Stimulated activated CD4-positive, alpha-beta T cell treated with anti-CD3 and anti-CD28 coated beads, Interleukin-12 subunit alpha, Interleukin-12 subunit beta, amount 100 ng/mL, for 4 hours (primary cell): ENCODE measurements around the gene GPATCH4.
"Not testable (repeated sequence)": the region's sequence is repeated elsewhere in the genome, so short reads cannot be mapped to it uniquely, and the experiment has no call there.

ENCODE experiments used
- DNase-seq: peaks from one replicate; pipeline ENCODE4 v3.0.0-alpha.2; 2020

Gene GPATCH4

DNA sequence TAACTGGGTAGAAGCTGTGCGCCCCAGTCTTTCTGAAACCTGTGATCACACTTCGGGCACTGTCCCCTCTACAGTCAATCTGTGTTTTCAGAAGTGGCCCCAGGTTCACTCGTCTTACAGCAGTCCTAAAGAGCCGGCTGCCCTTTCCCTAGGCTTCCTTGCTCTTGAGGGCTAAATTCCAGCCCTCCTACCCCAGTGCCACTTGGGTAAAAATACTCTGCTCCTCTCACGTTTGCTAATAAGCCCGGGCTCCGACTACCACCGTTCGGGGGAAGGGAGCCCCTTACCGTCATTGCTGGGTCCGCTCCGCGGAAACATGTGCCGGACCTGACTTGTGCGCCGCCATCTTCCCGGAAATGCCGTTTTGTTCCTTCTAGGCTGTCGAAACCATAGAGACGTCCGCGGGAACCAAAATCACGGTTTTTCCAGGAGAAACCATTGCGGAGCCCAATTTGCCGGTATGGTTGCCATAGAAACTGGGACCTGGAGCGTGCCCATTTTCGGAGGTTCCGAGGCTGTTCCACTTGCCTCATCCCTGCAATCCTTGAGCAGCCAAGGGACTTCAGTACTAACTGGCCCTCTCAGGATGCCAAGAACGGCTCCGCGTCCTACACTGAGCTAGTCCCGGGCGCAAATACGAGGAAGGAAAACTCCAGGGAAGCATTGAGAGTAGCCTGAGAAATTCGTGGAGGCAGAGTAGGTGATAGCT, at the start of gene GPATCH4:
TSS of gene GPATCH4 (minus strand) at position 358 of the 709 bp plus-strand sequence.
- peak; percentile 70 for DNase-seq

DNA sequence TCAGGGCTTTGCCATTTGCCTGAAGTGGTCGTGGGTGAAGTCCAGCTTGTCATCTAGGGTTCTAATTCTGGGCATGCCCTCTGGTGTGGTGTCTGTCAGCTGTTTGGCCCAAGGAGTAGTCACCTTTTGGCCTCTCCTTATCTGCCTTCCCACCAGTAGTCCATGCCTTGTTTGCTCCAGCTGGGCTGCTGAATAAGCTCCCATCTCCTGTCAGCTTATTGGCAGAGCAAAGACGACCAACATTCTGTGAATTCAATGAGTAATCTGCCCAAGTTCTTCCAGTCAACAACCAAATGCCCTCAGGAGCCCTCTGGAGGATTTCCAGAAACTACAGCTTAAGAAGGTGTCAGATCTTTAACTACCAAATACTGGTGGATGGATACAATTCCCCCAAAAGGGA, 47.7 kb upstream of the GPATCH4 start:
- no peak for DNase-seq

DNA sequence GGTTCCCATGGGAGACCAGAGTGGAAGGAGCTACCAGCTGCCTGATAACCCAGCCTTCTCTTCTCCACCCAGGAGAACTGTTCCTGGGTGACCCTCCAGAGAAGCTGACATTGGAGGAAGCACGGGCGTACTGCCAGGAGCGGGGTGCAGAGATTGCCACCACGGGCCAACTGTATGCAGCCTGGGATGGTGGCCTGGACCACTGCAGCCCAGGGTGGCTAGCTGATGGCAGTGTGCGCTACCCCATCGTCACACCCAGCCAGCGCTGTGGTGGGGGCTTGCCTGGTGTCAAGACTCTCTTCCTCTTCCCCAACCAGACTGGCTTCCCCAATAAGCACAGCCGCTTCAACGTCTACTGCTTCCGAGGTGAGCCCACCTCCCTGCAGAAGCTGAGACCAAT, 47.2 kb upstream of the GPATCH4 start:
- DNase-seq = no peak

DNA sequence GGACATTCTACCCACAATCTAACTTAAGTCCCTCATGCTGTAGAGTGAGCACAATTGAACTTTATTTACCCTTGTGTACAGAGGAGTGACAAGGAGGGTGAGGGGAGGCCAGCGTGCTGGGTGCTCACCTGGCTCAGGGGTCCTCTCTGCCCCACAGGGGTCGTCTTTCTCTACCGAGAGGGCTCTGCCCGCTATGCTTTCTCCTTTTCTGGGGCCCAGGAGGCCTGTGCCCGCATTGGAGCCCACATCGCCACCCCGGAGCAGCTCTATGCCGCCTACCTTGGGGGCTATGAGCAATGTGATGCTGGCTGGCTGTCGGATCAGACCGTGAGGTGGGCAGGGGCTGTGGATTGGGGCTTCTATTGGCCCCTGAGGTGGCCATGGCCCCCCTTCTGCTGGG, 46.1 kb upstream of the GPATCH4 start:
- no peak for DNase-seq

DNA sequence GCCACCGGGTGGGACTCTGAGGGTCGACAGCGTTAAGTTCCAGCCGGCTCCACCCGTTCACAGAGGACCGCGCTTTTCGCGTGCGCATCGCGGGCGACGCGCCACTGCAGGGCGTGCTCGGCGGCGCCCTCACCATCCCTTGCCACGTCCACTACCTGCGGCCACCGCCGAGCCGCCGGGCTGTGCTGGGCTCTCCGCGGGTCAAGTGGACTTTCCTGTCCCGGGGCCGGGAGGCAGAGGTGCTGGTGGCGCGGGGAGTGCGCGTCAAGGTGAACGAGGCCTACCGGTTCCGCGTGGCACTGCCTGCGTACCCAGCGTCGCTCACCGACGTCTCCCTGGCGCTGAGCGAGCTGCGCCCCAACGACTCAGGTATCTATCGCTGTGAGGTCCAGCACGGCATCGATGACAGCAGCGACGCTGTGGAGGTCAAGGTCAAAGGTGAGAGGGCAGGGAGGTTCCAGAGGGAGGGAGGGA, 45.5 kb upstream of the GPATCH4 start:
- DNase-seq = no peak

DNA sequence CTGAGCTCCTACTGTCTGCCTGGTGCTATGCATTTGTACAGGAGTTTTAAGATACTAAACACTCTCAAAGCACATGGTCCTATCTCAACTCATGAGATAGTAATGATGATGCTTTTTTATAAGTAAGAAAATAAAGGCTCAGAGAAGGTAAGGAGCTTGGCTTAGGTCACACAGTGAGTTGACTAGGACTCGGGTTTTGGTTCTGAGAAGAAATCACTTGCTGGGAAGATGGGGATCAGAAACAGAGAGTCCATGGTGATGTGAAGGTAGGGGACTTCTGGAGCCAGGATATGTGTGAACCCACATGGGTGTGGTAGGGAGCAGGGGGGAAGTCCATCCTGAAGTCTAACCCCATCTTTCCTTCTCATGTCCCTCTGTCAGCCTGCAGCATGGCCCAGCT, 44.4 kb upstream of the GPATCH4 start:
- no peak for DNase-seq

DNA sequence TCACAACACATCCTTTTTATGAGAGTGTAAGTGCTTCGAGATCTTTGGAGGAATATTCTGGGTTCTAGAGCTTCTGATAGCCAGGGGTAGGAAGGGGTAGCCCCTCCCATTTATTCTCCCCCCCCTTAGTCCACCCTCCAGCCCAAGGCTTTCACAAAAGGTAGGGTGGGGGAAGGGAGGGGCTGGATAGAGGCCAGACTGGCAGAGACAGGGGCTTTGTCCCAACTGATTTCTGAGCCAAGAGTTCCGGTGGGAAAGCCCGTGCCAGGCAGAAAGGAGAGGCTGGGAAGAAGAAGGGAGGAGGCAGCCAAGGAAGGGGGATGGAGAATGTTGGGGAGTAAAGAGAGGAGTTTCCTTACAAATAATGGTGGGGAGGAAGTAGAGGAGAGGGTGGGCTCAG, 43.8 kb upstream of the GPATCH4 start:
- DNase-seq = no peak

DNA sequence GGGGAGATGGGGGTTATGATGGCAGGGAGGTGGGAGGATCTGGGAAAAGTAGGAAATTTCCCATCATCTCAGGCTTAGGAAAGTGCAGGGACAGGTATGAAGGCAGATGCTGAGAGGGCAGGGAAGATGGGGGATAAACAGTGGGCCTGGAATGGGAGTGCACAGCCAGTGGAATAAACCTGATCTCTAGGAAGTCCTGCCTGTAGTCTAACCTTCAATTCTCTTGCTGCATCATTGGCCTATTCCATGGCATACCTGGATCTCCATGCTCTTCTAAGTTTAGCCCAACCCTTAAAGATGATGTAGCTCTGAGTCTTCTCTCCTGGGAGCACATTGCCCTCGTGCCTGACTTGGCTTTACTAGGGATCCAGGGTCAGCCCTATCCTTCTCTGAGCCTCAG, 43.4 kb upstream of the GPATCH4 start:
- no peak for DNase-seq

DNA sequence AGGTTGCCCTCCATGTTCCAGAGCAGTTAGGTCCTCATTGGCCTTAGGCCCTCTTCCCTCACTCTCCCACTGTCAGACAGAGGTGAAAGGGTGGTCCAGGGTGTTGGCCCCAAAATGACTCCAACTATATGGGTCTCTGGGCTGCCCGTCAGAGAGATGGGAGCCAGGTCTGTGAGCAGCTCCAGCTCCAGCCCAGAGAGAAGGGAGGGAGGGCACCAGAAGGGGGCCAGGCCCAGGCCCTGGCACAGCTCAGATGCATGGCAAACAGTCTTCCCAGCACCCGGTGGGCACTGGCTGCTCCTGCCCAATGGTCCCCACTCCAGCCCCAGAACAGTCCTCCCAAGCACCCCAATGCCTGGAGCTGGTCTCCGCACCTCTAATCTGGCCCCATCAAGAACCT, 42.9 kb upstream of the GPATCH4 start:
- DNase-seq = no peak

DNA sequence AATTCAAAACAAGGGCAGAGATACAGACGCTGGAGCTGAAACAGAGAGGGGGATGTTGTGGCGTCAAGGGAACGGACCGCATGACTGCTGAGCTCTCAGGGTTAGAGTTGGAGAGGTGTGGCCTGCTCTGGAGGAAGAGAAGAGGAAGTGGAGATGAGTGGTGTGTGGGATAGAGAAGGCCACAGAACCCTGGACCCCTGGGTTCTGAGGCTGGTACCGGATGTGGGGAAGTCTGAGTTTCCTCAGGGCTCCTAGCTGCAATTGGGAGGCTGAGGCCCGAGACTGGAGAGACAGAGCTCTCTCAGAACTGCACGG, 42.5 kb upstream of the GPATCH4 start:
- no peak for DNase-seq

DNA sequence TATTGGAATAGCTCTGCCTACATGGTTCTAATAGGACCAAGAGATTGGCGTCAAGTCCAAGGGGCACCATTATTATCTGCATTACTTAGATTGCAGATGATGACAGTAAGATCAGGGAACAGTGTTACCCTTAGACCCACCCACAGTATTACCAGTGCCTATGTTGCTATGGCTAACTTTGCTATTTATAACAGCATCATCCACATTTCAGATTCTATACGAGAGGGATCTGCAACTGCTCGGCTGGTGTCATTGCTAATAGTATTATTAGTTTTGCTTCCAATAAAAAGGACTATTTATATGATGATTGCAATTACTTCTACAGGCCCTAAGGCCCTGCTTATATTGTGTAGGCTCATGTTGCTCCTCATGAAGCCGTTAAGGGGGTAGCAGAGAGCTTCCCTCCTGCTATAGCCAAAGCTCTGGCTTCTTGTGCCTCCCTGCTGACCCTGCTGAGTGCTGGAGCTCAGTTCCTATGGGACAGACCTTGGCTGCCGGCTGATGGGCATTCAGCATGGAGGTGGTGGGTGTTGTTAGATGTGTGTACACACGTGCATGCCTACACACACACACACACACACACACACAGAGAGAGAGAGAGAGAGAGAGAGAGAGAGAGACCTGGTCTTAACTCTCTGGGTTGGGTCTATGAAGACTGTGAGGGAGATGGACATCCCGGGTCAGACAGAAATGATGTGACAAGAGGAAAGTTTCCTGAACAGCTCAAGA, 41.9 kb upstream of the GPATCH4 start:
- no peak for DNase-seq

DNA sequence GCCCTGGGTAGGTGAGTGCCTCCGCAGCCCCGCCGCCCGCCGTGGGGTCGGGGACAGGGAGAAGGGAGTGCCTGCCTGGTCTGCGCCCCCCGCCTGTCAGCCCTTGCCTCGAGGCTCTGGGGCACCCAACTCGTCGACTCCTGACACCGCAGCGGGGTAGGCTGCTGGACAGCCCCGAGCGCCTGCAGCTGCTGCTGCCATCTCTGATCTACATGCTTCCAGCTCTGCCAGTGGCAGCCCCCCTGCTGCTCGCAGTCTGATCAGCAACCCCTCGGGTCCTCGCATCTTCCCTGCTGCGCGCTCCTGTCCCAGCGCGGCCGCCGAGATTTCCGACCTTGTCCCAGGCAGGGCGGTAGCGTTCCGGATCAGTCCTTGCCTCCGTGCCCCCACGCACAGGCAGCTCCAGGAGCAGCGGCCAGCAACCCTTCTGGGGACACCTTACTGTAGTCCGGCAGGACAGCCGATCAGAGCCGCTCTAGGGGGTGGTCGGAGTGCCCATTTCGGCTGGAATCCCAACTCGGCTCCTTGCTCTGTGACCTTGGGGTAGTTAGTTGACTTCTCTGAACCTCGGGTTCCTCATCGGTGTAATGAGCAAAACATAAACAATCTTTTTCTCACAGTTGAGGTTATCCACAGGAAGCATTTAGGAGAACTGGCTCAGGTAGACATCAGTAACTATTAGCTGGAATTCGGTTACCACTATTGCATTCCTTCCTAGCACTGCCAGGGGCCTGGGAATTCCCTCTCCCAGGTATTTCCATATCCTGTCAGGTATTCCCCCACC, 41.2 kb upstream of the GPATCH4 start:
- DNase-seq = no peak

DNA sequence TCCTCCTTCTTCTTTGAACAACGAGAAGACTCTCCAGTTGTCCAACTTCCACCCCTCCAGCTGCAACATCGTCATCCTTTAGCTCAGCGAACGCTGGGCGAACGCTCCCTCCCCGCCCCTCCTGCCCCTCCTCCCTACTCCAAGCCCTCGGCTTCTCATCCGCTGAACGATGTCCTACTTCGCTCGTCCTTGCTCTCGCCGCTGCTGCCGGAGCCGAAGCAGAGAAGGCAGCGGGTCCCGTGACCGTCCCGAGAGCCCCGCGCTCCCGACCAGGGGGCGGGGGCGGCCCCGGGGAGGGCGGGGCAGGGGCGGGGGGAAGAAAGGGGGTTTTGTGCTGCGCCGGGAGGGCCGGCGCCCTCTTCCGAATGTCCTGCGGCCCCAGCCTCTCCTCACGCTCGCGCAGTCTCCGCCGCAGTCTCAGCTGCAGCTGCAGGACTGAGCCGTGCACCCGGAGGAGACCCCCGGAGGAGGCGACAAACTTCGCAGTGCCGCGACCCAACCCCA, 40.5 kb upstream of the GPATCH4 start, which contains the start of gene BCAN:
TSS of gene BCAN (plus strand) at position 357 of the 504 bp plus-strand sequence. CDS start 3,938 bp downstream, outside the sequence.
- DNase-seq = no peak

DNA sequence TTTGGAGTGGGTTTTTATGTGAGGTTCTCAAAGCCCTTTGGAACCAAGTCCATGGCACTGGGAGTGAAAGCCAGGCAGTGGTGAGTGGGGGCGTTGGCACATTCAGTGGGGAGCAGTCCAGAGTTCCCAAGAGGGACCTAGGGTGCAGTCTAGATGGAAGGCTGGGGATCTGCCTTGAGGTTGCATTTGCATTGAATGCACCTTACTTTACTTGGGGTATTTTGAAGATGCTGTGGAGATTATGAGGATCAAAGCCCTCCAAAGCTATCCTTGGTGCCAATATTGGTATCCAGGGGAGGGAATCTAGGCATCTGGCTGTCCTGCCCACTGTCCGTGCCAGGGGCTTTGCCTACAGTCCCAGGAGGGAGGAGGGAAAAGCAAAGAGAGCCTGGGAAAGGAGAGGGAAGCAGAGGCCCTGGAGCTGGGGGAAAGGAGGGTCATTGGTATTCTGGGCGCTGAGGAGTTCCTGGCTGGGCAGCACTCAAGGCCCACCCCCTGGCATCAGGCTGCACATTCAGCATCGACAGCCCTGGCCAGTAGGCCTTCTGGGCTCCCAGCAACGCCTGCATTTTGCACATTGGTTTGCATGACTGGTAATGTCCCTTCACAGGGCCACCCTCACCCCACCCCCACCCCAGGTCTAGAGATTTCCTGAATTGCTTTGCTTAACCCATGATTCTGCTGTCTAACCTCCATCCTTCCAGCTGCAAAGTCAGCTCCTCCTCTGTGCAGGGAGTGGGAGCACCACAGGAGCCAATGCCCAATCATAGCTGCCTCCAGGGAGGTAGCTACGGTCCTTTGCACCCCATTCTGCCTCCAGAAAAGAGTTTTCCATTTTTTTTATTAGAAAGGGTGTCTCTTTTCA, 39.8 kb upstream of the GPATCH4 start:
- no peak for DNase-seq

DNA sequence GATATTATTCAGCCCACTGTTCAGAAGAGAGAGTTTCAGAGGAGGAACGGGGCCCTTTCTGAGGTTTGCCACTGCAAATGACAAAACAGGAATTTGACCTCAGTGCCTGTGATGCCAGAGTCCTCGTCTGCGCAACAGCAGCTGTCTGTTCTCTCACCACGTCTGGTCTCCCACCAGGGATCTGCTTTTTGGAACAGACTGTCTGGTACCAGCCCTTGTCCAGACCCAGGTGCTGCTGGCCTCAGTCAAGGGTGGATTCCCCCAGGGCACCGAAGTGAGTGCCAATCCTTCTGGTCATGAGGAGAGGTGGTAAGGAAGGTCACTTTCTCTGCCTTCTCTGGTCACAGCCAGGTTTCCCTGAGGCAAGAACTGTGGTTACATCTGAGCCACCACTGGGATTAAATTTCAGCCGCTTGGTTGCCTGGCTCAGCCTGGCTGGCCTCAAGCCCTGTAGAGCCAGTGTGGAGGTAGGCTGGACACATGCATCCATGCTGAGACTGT, 38.4 kb upstream of the GPATCH4 start:
- no peak for DNase-seq

DNA sequence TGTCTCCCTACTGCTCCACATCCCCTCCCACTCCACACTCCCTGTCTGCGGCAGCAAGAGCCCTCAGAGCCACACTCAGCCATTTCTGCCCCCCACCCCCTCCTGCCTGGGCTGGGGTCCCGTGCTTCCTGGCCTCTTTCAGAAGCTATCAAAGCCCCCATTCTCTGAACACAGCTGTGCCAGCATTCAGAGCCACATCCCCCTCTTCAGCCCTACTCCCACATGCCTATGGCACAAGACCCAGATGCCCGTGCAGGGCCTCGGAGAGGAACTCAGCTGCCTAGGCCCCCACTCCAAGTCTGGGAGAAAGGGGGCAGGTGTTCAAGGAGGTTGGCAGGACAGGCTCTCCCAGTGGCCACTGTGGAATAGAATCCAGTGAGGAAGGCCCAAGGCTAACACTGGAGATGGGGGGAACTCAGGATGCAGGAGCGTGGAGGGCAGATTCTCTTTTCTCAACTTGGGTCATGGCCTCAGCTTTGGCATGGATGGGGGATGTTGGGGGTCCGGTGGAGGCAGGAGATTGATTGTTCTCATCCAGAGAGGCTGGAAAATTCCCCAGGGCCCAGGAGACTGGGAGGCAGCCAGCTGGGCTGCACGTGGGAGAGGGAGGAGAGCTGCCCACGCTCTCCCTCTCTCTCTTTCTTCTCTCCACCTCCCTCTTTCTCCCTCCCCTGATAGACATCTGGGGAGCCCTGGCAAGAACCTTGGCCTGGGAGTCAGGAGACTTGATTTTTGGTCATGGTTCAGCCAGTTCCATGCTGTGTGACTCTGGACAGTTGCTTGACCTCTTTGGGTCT, 37.1 kb upstream of the GPATCH4 start:
- no peak for DNase-seq

DNA sequence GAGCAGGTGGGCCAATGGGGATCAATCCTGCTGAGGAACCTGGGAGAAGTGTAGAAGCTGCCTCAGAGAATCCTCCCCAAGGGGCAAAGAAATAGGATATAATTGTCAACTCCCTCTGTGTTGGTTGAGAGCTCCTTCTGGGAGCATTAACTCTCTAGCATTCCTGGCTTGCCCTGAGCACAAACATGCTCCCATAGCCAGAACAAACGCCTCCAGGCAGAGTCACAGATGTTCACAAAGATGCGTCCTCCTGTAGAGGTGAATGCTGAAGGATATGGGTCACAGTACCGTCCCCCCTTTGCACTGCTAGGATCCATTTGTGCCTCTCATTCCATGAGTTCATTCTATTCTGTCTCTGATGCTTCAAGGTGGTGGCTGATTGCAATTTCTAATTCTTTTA, 31.1 kb upstream of the GPATCH4 start:
- no peak for DNase-seq

DNA sequence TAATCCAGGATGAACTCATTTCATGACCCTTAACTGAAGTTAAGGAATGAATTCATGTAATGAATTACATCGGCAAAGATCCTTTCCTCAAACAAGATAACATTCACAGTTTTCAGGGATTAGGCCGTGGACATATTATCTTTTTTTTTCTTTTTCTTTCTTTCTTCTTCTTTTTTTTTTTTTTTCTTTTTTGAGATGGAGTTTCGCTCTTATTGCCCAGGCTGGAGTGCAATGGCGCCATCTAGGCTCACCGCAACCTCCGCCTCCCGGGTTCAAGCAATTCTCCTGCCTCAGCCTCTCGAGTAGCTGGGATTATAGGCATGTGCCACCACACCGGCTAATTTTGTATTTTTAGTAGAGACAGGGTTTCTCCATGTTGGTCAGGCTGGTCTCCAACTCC, 29.9 kb upstream of the GPATCH4 start:
- not testable (repeated sequence) for DNase-seq

DNA sequence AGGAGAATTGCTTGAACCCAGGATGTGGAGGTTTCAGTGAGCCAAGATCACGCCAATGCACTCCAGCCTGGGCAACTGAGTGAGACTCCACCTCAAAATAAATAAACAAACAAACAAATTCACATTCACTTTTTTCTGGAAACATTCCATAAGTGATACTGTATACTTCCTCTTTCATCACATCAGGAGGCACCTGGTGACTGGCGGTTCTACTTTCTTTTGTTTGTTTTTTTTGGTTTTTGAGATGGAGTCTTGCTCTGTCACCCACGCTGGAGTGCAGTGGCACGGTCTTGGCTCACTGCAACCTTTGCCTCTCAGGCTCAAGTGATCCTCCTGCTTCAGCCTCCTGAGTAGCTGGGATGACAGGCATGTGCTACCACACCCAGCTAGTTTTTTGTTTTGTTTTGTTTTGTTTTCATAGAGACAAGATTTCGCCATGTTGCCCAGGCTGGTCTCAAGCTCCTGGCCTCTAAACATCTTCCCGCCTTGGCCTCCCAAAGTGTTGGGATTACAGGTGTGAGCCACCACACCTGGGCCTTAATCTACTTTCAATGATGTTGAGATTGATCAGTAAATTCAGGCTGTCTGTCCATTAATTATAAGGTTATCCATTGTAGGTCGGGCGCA, 28.7 kb upstream of the GPATCH4 start:
- DNase-seq = no peak

DNA sequence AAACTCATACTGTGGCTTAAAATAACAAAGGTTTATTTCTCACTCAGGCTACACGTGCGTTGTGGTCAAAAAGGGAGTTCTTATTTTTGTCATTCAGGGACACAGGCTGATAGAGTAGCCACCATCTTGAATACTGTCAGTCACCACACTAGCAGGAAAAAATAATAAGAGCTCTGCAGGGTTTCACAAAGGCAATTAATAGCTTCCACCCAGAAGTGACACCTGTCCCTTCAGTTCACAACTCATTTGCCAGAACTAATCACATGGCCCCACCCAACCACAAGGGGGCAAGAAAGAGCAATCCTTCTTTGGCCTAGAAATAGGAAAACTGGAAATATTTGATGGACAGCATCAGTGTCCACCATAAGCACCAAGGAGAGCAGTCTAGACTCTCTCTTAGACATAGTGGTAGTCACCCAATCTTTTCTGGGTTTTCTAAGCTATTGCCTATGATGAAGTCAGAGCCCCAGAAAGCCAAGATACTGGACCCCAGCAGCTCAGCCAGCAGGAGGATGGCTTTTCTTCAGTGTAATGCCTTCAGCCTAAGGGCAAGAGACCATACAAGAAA, 26.1 kb upstream of the GPATCH4 start:
- DNase-seq = no peak

DNA sequence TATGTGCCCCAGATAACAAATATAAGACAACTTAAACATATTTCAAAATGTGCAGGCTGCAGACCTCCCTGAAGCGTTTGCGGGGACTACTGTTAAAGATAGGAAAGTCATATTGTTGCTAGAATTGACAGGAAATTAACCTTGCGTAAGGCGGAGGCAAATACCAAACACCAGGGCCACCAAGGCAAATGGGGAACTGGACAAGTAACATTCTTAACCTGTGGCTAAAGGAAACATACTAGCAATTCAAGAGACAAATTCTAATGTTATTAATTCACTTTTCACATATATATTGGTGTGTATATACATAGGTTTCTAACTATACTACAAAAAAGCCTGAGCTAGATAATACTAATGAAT, 24.8 kb upstream of the GPATCH4 start:
- no peak for DNase-seq
